Measurements from ENCODE around the gene ASAP2.
"Not testable (repeated sequence)": the region's sequence is repeated elsewhere in the genome, so short reads cannot be mapped to it uniquely, and the experiment has no call there.

Gene ASAP2

GRCh38 chr2:9256147-9256546 lies 49.5 kb downstream of the ASAP2 start:
- no peak for DNase-seq

- no peak for DNase-seq
Observed at GRCh38 chr2:9256570-9257043, 50.0 kb downstream of the ASAP2 start.

- DNase-seq, result no peak
Observed at GRCh38 chr2:9258501-9258900, 51.9 kb downstream of the ASAP2 start.

GRCh38 chr2:9258953-9259399 lies 52.4 kb downstream of the ASAP2 start:
- no peak for DNase-seq

- no peak for DNase-seq
Observed at GRCh38 chr2:9260464-9260918, 53.9 kb downstream of the ASAP2 start.

- DNase-seq, result no peak
Observed at GRCh38 chr2:9261231-9261883, 54.7 kb downstream of the ASAP2 start.

- no peak for DNase-seq
Observed at GRCh38 chr2:9262671-9263171, 56.1 kb downstream of the ASAP2 start.

GRCh38 chr2:9263428-9263827 lies 56.8 kb downstream of the ASAP2 start:
- no peak for DNase-seq

- peak; percentile 52 for DNase-seq
Observed at GRCh38 chr2:9264301-9264700, 57.7 kb downstream of the ASAP2 start.

GRCh38 chr2:9266711-9267110 lies 60.1 kb downstream of the ASAP2 start:
- no peak for DNase-seq

GRCh38 chr2:9267286-9267685 lies 60.7 kb downstream of the ASAP2 start:
- DNase-seq, result not testable (repeated sequence)

- no peak for DNase-seq
Observed at GRCh38 chr2:9268301-9269080, 61.9 kb downstream of the ASAP2 start.

- DNase-seq, result no peak
Observed at GRCh38 chr2:9269295-9269694, 62.7 kb downstream of the ASAP2 start.

- DNase-seq, result no peak
Observed at GRCh38 chr2:9269695-9270360, 63.2 kb downstream of the ASAP2 start.

GRCh38 chr2:9271091-9271490 lies 64.5 kb downstream of the ASAP2 start:
- DNase-seq, result no peak

- DNase-seq, result no peak
Observed at GRCh38 chr2:9271691-9272090, 65.1 kb downstream of the ASAP2 start.

- DNase-seq, result no peak
Observed at GRCh38 chr2:9273486-9274130, 67.0 kb downstream of the ASAP2 start.

GRCh38 chr2:9274701-9275343 lies 68.2 kb downstream of the ASAP2 start:
- no peak for DNase-seq

GRCh38 chr2:9275399-9275798 lies 68.8 kb downstream of the ASAP2 start:
- no peak for DNase-seq

GRCh38 chr2:9276074-9276473 lies 69.5 kb downstream of the ASAP2 start:
- DNase-seq, result no peak

- no peak for DNase-seq
Observed at GRCh38 chr2:9276901-9277451, 70.4 kb downstream of the ASAP2 start.

GRCh38 chr2:9278439-9278838 lies 71.8 kb downstream of the ASAP2 start:
- DNase-seq, result no peak
